Keratinocyte (primary cell): Measurements from ENCODE around the gene ERG28. TPM values are rescaled to one million over a fixed set of nuclear protein-coding genes. Genes with fewer than 3 reads are reported as not detected.

Source experiments
- DNase-seq: peaks from one replicate; pipeline ENCODE4 v3.0.0-alpha.2; 2011; ENCODE audit warnings: low read depth, missing footprints, low spot score
- FAIRE-seq: peaks from 2 replicates; lab custom pipeline; 2011; peaks lifted over from hg19 to GRCh38; lab: Jason Lieb, UNC
- H2AFZ ChIP-seq: 2 replicates; pipeline ENCODE4 v1.6.0; 2012; ENCODE audit warnings: low read length, control low read depth, inconsistent platforms; ENCODE audit not compliant: control insufficient read depth
- H3K27ac ChIP-seq: 2 replicates; pipeline ENCODE4 v1.5.1; 2011; ENCODE audit warnings: low read length; ENCODE audit not compliant: control insufficient read depth, insufficient read depth
- H3K27me3 ChIP-seq: 3 replicates; pipeline ENCODE4 v1.6.0; 2011; ENCODE audit warnings: low read length; ENCODE audit not compliant: control insufficient read depth, insufficient read depth; ENCODE audit errors: extremely low read depth
- H3K36me3 ChIP-seq, 2 experiments: 2 replicates in 1 of 2; 3 replicates in 1 of 2; pipeline ENCODE4 v1.5.1; 2011; ENCODE audit warnings: low read length in 2 of 2, mild to moderate bottlenecking in 1 of 2; ENCODE audit not compliant: control insufficient read depth in 2 of 2, insufficient read depth in 2 of 2; ENCODE audit errors: extremely low read depth in 1 of 2
- H3K4me1 ChIP-seq: 3 replicates; pipeline ENCODE4 v1.5.1; 2011; ENCODE audit warnings: low read length; ENCODE audit not compliant: control insufficient read depth, insufficient read depth; ENCODE audit errors: extremely low read depth
- H3K4me2 ChIP-seq: 3 replicates; pipeline ENCODE4 v1.6.0; 2011; ENCODE audit warnings: low read depth, low read length; ENCODE audit not compliant: control insufficient read depth, insufficient read depth; ENCODE audit errors: extremely low read depth
- H3K4me3 ChIP-seq, 3 experiments: fragments of 200-600 bp in 1 of 3; sonication (generic) in 1 of 3; 2 replicates in 2 of 3; 3 replicates in 1 of 3; pipeline ENCODE4 v1.5.1; 2011 to 2016; ENCODE audit warnings: low read length in 3 of 3, mild to moderate bottlenecking in 3 of 3, control low read depth in 2 of 3, inconsistent platforms in 1 of 3, low read depth in 1 of 3, mixed read lengths in 1 of 3, mixed run types in 1 of 3, moderate library complexity in 1 of 3; ENCODE audit not compliant: control insufficient read depth in 2 of 3, insufficient read depth in 2 of 3; ENCODE audit errors: extremely low read depth in 1 of 3
- H3K79me2 ChIP-seq: 2 replicates; pipeline ENCODE4 v1.6.0; 2012; ENCODE audit warnings: low read length; ENCODE audit not compliant: control insufficient read depth, insufficient read depth
- H3K9ac ChIP-seq: 3 replicates; pipeline ENCODE4 v1.6.0; 2011; ENCODE audit warnings: low read length; ENCODE audit not compliant: control insufficient read depth, insufficient read depth; ENCODE audit errors: extremely low read depth
- H3K9me1 ChIP-seq: 3 replicates; pipeline ENCODE4 v1.6.0; 2011; ENCODE audit warnings: low read length; ENCODE audit not compliant: control insufficient read depth, insufficient read depth; ENCODE audit errors: extremely low read depth
- H3K9me3 ChIP-seq: 2 replicates; pipeline ENCODE4 v1.5.1; 2012; ENCODE audit warnings: low read depth, low read length; ENCODE audit not compliant: control insufficient read depth
- H4K20me1 ChIP-seq: 3 replicates; pipeline ENCODE4 v1.6.0; 2011; ENCODE audit warnings: low read length; ENCODE audit not compliant: control insufficient read depth, insufficient read depth; ENCODE audit errors: extremely low read depth
- EZH2 ChIP-seq: IDR thresholded peaks from one replicate; pipeline ENCODE4 v1.6.1; 2012; ENCODE audit warnings: inconsistent platforms, mild to moderate bottlenecking, low read length, moderate library complexity
- dilution Hi-C: fragments of 300-500 bp; cut with MboI; formaldehyde crosslinking; loops from one replicate; pipeline ENCODE4 v1.7.0; 2020; ENCODE audit warnings: low sequenced_read_pairs; ENCODE audit not compliant: extremely low pct_ligation_motif_present
- polyA plus RNA-seq, 5 experiments: library from polyadenylated mRNA; depleted of rRNA in 3 of 5; stranded (reverse) in 3 of 5; stranded (forward) in 1 of 5; unstranded in 1 of 5; fragments of >200 nt; gene quantifications; 1 replicate in 1 of 5; 2 replicates in 3 of 5; 3 replicates in 1 of 5; pipeline versions ENCODE4 v1.2.1 to v1.2.3, GENCODE V29; 2011 to 2012; ENCODE audit warnings: missing spikeins in 2 of 5, low read depth in 1 of 5, low replicate concordance in 1 of 5
- TF ChIP-seq, protein P1 (sequence below), 3 experiments: IDR thresholded peaks in 1 of 3; conservative IDR thresholded peaks in 1 of 3; optimal IDR thresholded peaks in 1 of 3; 2 replicates in 2 of 3; 3 replicates in 1 of 3; pipeline versions ENCODE3 to v1.5.1; 2011; ENCODE audit warnings: low read length in 3 of 3, mild to moderate bottlenecking in 3 of 3, moderate library complexity in 2 of 3, control low read depth in 1 of 3, inconsistent platforms in 1 of 3; ENCODE audit not compliant: insufficient read depth in 2 of 3; ENCODE audit errors: extremely low read depth in 1 of 3

ERG28 gene
- polyA plus RNA-seq, 1 donor (not counting 4 experiments of a cell fraction or from before 2014, with no cell fraction given) = 59.8 TPM

DNA sequence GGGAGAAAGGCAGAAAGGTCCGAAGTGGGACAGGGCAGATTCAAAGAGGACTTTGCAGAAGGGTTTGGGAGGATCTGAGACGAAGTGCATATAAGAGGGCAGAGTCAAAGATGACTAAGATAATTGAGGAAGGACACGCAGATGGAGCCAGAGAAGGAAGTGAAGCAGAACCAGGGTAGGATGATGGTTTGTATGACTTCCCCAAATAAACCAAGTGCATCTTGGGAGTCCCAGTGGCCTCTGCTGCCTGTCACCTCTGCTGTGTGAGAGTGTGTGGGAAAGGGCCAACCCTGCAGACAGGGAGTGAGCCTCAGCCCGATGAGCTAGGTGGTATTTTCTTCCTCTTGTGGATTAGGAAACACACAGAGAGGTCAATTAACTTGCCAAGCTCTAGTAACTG is 45.5 kb downstream of the ERG28 start:
- dilution Hi-C loops = no loop called here

DNA sequence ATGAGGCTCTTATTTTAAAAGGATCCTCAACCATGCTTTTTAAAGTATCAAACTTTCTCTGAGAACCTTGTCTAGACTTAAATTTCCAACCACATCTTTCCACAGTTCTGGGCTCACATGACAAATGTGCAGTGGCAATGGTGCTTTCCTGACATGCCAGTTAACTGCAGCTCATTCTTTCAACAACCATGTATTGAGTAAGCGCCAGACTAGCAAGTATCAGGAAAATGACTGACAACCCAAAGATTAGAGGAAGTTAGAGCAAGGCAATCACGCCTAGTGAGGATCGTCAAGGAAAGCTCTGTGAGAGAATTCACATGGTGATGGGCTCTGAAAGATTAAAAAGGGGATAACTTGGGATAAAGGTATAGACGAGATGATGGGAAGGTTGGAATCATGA is 46.5 kb downstream of the ERG28 start:
- DNase-seq (no peak), FAIRE-seq (no peak)
- Histone ChIP-seq H3K4me1 (no peaks in the 10 kb centered on the region), H4K20me1 (no peaks in the 10 kb centered on the region), H2AFZ (no peak overlapping the region), H3K4me2 (no peak overlapping the region), H3K9me3 (no peaks in the 10 kb centered on the region), H3K36me3 (no peaks in the 10 kb centered on the region), H3K9ac (no peak overlapping the region), H3K27ac (no peak overlapping the region), H3K9me1 (no peaks in the 10 kb centered on the region), H3K79me2 (no peaks in the 10 kb centered on the region), H3K4me3 (no peak overlapping the region), H3K27me3 (peaks cover 8% of the 10 kb centered on the region)
- TF ChIP-seq EZH2 = no peak
- TF ChIP-seq, protein P1, sequence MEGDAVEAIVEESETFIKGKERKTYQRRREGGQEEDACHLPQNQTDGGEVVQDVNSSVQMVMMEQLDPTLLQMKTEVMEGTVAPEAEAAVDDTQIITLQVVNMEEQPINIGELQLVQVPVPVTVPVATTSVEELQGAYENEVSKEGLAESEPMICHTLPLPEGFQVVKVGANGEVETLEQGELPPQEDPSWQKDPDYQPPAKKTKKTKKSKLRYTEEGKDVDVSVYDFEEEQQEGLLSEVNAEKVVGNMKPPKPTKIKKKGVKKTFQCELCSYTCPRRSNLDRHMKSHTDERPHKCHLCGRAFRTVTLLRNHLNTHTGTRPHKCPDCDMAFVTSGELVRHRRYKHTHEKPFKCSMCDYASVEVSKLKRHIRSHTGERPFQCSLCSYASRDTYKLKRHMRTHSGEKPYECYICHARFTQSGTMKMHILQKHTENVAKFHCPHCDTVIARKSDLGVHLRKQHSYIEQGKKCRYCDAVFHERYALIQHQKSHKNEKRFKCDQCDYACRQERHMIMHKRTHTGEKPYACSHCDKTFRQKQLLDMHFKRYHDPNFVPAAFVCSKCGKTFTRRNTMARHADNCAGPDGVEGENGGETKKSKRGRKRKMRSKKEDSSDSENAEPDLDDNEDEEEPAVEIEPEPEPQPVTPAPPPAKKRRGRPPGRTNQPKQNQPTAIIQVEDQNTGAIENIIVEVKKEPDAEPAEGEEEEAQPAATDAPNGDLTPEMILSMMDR (optimal IDR thresholded peaks at IDR 0.05 in 1 of 3, IDR thresholded peaks at IDR 0.05 in 1 of 3, conservative IDR thresholded peaks at IDR 0.05 in 1 of 3; ENCODE audit: extremely low read depth in 1 of 3, insufficient read depth in 2 of 3, low read length in 3 of 3) = no peak
- dilution Hi-C loops = no loop called here

More for the DNA sequence above, 45.5 kb downstream of the ERG28 start:
- Histone ChIP-seq H3K27ac (no peak overlapping the region), H4K20me1 (no peaks in the 10 kb centered on the region), H3K27me3 (peaks cover 2% of the 10 kb centered on the region), H3K4me2 (no peak overlapping the region), H3K9me1 (no peaks in the 10 kb centered on the region), H3K9ac (no peak overlapping the region), H2AFZ (no peak overlapping the region), H3K79me2 (no peaks in the 10 kb centered on the region), H3K9me3 (no peaks in the 10 kb centered on the region), H3K36me3 (no peaks in the 10 kb centered on the region), H3K4me3 (no peak overlapping the region), H3K4me1 (no peaks in the 10 kb centered on the region)
- DNase-seq (no peak), FAIRE-seq (no peak)
- TF ChIP-seq EZH2 = no peak

DNA sequence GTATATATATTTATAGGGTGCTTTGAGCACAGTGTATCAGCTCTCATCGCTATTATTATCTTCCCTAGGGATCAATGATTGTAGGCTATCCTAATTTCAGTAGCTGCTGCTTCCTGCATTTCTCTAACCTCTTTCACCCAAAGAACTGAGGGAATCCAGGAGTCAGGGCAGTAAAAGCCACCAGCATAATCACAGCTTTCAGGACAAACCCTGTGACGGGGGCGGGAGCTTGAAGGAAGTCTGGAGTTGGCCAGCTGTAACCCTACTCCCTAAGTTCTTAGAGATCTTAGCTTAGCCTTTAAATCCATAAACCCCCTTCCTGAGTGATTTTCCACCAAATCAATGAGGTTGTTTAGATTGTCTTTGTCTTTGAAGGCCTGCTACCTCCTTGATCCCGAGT is 48.5 kb downstream of the ERG28 start:
- Histone ChIP-seq H3K27me3 (peaks cover 8% of the 10 kb centered on the region), H2AFZ (no peak overlapping the region), H4K20me1 (no peaks in the 10 kb centered on the region), H3K4me1 (no peaks in the 10 kb centered on the region), H3K27ac (no peak overlapping the region), H3K36me3 (no peaks in the 10 kb centered on the region), H3K9me3 (no peaks in the 10 kb centered on the region), H3K4me3 (no peak overlapping the region), H3K4me2 (no peak overlapping the region), H3K9ac (no peak overlapping the region), H3K9me1 (no peaks in the 10 kb centered on the region), H3K79me2 (no peaks in the 10 kb centered on the region)
- TF ChIP-seq, protein P1 (optimal IDR thresholded peaks at IDR 0.05 in 1 of 3, IDR thresholded peaks at IDR 0.05 in 1 of 3, conservative IDR thresholded peaks at IDR 0.05 in 1 of 3; ENCODE audit: extremely low read depth in 1 of 3, insufficient read depth in 2 of 3, low read length in 3 of 3) = no peak
- no peak for TF ChIP-seq EZH2
- no peak for DNase-seq
- no peak for FAIRE-seq
- dilution Hi-C loops = no loop called here
